IgD-negative memory B cell (primary cell): ENCODE data around the gene FSTL3. TPM values are rescaled to one million over a fixed set of nuclear protein-coding genes. Genes with fewer than 3 reads are reported as not detected.

ENCODE experiments used
- H3K27ac Mint-ChIP-seq, 3 donors: one replicate each; pipeline ENCODE4 v1.8.0; 2020 to 2022; ENCODE audit warnings: mild to moderate bottlenecking in 3 of 3, mixed read lengths in 3 of 3, moderate library complexity in 1 of 3
- H3K27me3 Mint-ChIP-seq: one replicate; pipeline ENCODE4 v1.8.0; 2021; ENCODE audit warnings: mixed read lengths
- H3K36me3 Mint-ChIP-seq: one replicate; pipeline ENCODE4 v1.8.0; 2020; ENCODE audit warnings: mild to moderate bottlenecking, mixed read lengths
- H3K4me1 Mint-ChIP-seq, 3 donors: one replicate each; pipeline ENCODE4 v1.8.0; 2020 to 2022; ENCODE audit warnings: mixed read lengths in 3 of 3, mild to moderate bottlenecking in 1 of 3
- H3K4me3 Mint-ChIP-seq, 4 donors: one replicate each; pipeline ENCODE4 v1.8.0; 2020 to 2022; ENCODE audit warnings: mild to moderate bottlenecking in 4 of 4, mixed read lengths in 4 of 4, moderate library complexity in 3 of 4
- H3K9me3 Mint-ChIP-seq, 3 donors: one replicate each; pipeline ENCODE4 v1.8.0; 2020 to 2021; ENCODE audit warnings: mixed read lengths in 3 of 3, mild to moderate bottlenecking in 1 of 3
- polyA plus RNA-seq: library from polyadenylated mRNA; unstranded; fragments of 300-500 nt; fragmentation: Illumina TruSeq; gene quantifications from one replicate; pipeline ENCODE4 v1.2.3, GENCODE V29; 2021

The FSTL3 gene
- polyA plus RNA-seq, 1 donor from 2014 or later = 1.7 TPM

DNA sequence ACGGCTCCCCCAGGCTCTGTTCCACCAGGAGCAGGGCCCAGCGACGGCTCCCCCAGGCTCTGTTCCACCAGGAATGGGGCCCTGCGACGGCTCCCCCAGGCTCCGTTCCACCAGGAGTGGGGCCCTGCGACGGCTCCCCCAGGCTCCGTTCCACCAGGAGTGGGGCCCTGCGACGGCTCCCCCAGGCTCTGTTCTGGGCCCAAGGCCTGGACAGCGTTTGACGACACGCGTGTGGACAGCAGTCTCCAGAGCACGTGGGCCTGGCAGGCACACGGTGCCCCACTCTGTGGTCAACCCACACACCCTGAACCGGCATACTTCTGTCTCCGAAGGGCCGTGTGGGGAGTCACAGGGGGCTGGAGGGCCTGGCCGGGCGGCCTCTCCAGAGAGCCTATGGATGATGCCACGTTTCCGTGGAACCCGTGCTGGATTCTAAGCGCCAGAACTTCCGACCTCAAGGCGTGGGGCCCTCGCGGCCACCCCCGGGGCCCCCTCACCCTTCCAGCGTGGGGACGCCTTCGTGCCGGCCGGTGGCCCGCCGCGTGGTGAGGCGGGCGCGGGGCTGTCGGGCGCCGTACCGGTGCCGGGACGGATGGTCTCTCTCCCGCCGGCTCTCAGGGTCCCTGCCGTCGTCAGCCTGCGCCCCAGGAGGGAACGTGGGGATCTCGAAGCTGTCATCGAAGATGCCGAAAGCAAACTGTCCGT, 24.9 kb upstream of the FSTL3 start:
- H3K9me3 Mint-ChIP-seq = no peaks in the 10 kb centered on the region
- H3K36me3 Mint-ChIP-seq = peaks cover 3% of the 10 kb centered on the region
- H3K4me1 Mint-ChIP-seq = peaks cover 0 to 4% (median 4%) of the 10 kb centered on the region in 3 donors
- H3K27ac Mint-ChIP-seq = no peak overlapping the region
- H3K4me3 Mint-ChIP-seq = peak overlapping the region in 1 of 4 donors; percentile 68
- no peaks in the 10 kb centered on the region for H3K27me3 Mint-ChIP-seq

DNA sequence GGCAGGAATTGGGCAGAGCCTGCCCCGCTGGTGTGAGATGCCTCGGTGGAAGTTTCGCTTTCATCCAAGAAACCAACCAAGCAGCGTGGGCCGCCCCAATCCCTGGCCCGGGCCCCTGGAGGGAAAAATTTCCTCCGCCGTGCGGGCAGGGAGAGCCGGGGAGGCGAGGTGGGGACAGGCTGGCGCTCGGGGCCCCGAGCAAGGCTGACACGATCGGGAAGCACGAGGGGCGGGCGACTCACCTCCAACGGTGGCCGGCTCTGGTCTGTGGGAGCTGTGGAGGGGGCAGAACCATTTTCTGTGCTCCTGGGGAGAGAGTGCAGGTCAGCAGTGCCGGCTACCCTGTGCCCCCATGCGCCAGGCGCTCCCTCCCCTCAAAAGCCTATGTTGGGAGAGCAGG, 24.2 kb upstream of the FSTL3 start:
- Mint-ChIP-seq H3K4me3 (no peak overlapping the region), H3K27me3 (no peaks in the 10 kb centered on the region), H3K9me3 (no peaks in the 10 kb centered on the region), H3K4me1 (peaks cover 0 to 8% (median 7%) of the 10 kb centered on the region in 3 donors), H3K36me3 (peaks cover 3% of the 10 kb centered on the region), H3K27ac (no peak overlapping the region)

DNA sequence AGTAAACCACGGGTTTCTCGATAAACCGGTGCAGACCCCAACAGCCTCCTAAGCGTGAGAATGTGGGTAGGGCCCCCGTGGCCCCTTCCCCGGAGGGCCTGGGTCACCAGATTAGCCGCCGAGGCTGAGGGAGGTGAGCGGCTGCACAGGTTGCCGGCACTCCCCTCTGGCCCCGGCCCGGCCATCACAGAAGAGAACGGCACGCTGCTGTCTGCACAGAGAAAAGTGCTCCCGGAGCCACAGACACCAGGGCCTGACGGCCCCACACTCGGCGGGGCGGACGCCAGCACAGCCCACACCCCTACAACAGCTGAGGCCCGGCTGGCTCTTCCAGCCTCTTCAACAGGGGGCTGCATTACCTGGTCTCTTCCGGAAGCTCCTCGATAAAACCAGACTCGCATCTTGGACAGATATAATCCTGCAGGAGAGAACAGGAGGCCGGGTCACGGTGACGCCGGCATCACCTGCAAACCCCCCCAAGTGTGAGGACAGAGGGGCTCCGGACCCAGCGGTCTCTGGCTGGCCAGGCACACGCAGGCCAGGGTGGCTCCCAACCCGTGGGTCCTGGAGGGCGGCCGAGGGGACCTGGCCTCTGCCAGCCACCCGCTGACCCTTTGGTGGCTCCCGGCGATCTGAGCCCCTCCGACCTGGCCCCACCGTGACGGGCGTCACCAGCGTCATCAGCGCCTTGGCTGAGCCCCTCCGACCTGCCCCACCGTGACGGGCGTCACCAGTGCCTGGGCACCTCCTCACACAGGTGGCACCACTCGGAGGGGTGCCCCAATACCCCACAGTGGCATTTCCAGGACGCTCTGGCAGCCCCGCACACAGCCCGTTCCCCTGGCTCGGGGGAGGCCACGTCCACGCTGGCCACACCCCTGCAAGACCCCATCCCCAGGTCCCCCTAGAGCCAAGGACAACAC, 23.5 kb upstream of the FSTL3 start:
- H3K27me3 Mint-ChIP-seq = no peaks in the 10 kb centered on the region
- H3K36me3 Mint-ChIP-seq = peaks cover 3% of the 10 kb centered on the region
- peaks cover 0 to 11% (median 10%) of the 10 kb centered on the region in 3 donors for H3K4me1 Mint-ChIP-seq
- H3K4me3 Mint-ChIP-seq = no peak overlapping the region
- no peak overlapping the region for H3K27ac Mint-ChIP-seq
- no peaks in the 10 kb centered on the region for H3K9me3 Mint-ChIP-seq

DNA sequence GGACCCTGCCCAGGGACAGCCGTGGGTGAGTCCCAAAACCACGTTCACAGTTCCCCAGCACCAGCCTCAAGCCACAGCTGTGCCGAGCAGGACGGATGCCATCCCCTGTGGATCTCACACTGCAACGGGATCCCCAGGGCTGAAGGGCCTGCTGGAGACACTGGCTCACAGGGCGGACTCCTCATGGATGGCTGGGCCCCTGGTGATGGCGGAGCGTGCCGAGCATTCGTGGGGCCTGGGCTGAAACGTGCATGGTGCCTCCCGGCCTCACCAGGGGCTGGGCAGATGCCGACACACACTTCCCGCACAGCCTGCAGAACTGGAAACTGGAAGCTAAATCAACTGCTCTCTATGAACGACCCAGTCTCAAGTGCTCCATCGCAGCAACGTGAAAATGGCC, 22.8 kb upstream of the FSTL3 start:
- peak overlapping the region in 1 of 3 donors; percentile 9 for H3K27ac Mint-ChIP-seq
- H3K4me1 Mint-ChIP-seq = peaks cover 0 to 11% (median 10%) of the 10 kb centered on the region in 3 donors
- peaks cover 1% of the 10 kb centered on the region for H3K36me3 Mint-ChIP-seq
- no peak overlapping the region for H3K4me3 Mint-ChIP-seq
- H3K27me3 Mint-ChIP-seq = no peaks in the 10 kb centered on the region
- no peaks in the 10 kb centered on the region for H3K9me3 Mint-ChIP-seq

DNA sequence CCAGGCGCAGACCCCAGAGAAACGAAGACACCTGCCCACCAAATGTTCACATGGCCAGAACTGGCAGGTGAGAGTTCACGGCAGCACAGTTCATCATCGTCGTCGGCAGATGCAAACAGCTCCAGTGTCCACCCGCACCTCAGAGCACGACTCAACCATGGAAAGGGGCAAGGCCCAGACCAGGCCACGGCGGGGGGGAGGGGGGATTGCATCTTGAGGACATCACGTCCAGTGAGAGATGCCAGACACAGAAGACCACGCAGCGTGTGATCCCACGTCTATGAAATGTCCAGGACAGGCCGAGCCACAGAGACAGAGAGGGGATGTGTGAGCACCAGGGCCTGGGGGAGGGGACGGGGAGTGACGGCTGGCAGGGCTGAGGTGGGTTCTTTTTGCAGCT, 20.5 kb upstream of the FSTL3 start:
- Mint-ChIP-seq H3K4me3 (peak overlapping the region in 2 of 4 donors; percentile 28 to 76), H3K4me1 (peaks cover 12 to 21% (median 16%) of the 10 kb centered on the region in 3 donors), H3K27ac (peak overlapping the region in 2 of 3 donors; percentile 84 to 86), H3K27me3 (no peaks in the 10 kb centered on the region), H3K9me3 (no peaks in the 10 kb centered on the region), H3K36me3 (peaks cover 4% of the 10 kb centered on the region)

DNA sequence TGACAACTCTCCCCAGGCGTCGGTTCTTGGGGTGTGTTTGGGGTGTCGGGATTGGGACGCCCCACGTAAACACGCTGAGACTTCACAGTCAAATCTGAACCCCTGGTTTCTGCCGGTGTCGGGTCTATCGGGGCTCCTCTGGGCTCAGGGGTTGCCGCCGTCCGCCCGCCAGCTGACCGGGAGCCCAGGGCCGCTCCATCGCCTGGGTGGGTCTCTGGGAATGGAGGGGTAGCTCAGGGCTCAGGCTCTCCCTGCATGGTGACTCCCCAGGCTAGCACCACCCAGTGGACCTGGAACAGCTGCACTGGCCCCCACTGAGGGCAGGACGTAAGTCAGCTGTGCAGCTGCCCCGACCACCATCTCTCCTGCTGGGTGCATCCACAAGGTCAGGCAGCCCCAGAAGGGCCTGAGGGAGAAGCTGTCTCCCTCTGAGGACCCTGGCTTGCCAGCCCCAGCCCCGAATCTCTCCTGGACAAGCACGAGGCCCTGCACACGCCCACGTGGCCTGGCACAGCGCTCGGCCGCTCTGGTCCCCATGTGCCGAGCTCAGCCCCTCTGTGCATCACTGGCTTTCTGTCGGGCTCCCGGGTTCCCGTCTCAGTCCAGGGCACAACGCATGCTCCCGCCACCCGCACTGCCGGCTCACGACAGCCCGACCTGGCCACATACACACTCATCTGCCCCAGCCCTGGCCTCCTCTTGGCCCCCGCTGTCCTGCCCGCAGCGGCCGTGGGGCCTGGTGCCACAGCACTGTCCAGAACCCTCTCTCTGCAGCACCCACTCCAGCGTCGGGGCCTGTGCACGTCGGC, 19.2 kb upstream of the FSTL3 start:
- Mint-ChIP-seq H3K9me3 (no peaks in the 10 kb centered on the region), H3K4me1 (peaks cover 16 to 21% (median 18%) of the 10 kb centered on the region in 3 donors), H3K4me3 (peak overlapping the region in 3 of 4 donors; percentile 48 to 93 (median 54)), H3K27ac (peak overlapping the region; percentile 39 to 100 (median 43)), H3K36me3 (peaks cover 5% of the 10 kb centered on the region), H3K27me3 (no peaks in the 10 kb centered on the region)

DNA sequence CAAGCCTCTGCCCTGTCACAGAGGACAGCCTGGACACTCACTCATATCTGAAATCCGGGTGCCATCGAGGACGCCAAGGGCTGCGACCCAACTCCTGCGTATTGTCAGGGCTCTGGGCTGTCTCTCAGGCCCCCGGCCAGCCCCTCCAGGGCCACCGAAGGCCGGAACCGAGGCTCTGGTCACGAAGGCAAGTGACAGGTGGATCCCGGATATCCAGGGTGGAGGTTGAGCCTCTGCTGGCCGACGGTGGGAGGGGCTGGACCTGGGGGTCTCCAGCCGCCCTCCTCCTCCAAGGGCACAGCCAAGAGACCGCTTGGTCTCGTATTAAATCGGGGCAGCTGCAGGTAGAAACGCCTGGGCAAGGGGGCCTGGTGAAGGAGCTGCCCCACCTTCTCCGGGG, 18.6 kb upstream of the FSTL3 start:
- Mint-ChIP-seq H3K27ac (peak overlapping the region in 2 of 3 donors; percentile 43 to 100), H3K36me3 (peaks cover 5% of the 10 kb centered on the region), H3K27me3 (no peaks in the 10 kb centered on the region), H3K4me3 (peak overlapping the region in 2 of 4 donors; percentile 48 to 77), H3K4me1 (peaks cover 16 to 21% (median 18%) of the 10 kb centered on the region in 3 donors), H3K9me3 (no peaks in the 10 kb centered on the region)

DNA sequence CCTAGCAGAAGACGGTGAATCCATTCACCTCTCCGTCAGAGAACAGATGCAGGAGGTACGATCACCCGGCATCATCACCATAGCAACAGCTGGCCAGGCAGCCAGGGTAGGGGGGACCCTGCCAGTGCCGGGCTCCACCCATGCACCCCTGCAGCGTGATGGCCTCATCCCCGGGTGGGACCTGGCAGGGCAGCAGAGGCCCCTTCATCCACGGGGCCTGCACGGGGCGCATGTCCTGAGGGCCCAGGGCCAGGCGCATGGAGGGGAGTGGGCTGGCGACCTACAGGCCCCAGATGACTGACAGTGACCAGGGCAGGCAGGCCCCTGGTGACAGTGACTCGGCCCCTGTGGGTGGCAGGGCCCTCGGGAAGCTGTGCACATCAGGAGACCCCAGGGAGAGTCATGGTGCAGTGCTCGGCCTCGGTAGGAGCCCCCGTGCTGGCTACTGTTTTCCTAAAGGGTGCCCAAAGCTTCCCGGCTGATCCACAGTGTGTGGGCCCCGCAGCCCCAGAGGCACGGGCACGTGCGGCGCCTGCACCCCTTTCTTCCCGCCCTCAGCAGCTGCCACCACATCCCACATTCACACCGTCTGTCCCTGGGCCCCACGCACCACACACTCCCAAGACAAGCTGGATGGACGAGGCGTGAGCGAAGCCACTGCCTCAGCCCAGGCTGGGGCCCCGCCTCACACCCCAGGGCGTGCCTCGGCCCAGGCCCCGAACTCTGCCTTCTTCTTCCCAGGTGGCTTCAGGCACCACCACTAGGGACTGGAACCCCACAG, 17.9 kb upstream of the FSTL3 start:
- Mint-ChIP-seq H3K4me1 (peaks cover 16 to 21% (median 18%) of the 10 kb centered on the region in 3 donors), H3K27ac (peak overlapping the region in 2 of 3 donors; percentile 96 to 100), H3K27me3 (no peaks in the 10 kb centered on the region), H3K4me3 (peak overlapping the region in 3 of 4 donors; percentile 82 to 94 (median 92)), H3K36me3 (peaks cover 5% of the 10 kb centered on the region), H3K9me3 (no peaks in the 10 kb centered on the region)

DNA sequence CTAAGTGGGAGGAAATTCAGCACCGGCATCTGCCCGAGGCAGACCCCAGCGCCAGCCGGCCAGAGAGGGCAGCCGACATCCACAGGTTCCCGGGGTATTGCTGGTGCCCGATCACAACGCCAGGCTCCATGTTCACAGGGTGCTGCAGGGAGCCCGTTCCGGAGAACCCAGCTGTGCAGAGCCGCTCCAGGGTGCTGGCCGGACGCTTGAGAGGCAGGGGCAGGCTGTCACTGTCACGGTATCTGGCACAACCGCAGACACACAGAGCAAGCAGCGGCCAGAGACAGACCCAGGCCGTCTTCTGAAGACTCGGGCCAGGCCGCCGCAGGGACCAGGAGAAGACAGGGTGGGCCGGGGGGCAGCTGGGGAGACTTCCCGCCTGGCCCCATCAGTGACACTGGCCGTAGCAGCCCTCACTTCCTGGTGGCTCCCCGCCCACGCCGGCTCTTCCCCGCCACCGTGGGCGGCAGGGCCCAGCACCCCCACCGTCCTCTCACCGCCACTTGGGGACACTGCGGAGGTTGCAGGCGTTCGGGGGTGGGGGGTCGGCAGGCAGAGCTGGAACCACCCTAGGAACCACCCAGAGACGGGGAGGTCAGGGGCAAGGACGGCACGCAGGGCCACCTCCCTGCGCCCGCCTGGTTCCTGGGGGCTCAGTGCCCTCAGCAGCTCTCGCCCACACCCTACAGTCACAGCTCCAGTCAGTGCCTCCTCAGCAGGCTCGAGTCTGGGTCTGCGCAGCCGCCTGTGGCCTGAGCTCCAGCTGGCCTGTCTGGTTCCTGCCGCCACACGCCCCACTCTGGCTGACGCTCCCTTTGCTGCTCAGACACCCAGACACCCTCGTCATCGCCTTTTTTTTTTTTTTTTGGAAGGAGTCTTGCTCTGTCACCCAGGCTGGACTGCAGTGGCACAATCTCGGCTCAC, 17.0 kb upstream of the FSTL3 start:
- no peaks in the 10 kb centered on the region for H3K27me3 Mint-ChIP-seq
- H3K9me3 Mint-ChIP-seq = no peaks in the 10 kb centered on the region
- H3K36me3 Mint-ChIP-seq = peaks cover 5% of the 10 kb centered on the region
- peaks cover 18 to 19% (median 19%) of the 10 kb centered on the region in 3 donors for H3K4me1 Mint-ChIP-seq
- peak overlapping the region; percentile 96 to 100 (median 98) for H3K27ac Mint-ChIP-seq
- peak overlapping the region; percentile 92 to 100 (median 95) for H3K4me3 Mint-ChIP-seq

DNA sequence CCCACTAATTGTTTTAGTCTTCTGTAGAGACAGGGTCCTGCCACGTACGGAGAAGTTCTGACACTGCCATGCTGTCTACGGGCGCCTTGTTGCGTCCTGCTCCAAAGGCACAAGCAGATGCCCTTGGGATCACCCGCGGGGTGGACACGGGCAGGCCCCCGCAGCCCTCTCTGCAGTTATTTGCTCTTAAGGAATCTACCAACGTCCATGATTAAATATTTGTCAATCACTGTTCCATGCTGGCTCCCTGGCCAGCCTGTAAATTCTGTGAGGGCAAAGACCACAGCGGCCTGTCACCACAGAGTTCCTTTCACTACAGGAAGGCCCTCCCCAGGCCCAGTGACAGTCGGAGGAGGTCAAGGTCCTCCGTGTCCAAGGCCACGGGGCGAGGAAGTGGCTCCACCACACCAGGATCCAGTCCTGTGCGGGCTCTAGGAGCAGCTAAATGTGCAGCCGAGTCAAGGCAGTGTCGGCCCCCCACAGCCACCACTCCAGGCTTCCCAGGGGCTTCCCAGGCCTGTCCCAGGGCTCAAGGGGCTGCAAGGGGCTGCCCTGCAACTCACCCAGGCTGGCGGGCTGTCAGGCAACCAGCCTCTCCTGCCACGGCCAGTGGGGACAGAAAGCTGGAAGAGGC, 15.3 kb upstream of the FSTL3 start:
- H3K9me3 Mint-ChIP-seq = no peaks in the 10 kb centered on the region
- H3K27ac Mint-ChIP-seq = peak overlapping the region; percentile 96 to 100 (median 98)
- H3K4me3 Mint-ChIP-seq = peak overlapping the region; percentile 94 to 100 (median 96)

DNA sequence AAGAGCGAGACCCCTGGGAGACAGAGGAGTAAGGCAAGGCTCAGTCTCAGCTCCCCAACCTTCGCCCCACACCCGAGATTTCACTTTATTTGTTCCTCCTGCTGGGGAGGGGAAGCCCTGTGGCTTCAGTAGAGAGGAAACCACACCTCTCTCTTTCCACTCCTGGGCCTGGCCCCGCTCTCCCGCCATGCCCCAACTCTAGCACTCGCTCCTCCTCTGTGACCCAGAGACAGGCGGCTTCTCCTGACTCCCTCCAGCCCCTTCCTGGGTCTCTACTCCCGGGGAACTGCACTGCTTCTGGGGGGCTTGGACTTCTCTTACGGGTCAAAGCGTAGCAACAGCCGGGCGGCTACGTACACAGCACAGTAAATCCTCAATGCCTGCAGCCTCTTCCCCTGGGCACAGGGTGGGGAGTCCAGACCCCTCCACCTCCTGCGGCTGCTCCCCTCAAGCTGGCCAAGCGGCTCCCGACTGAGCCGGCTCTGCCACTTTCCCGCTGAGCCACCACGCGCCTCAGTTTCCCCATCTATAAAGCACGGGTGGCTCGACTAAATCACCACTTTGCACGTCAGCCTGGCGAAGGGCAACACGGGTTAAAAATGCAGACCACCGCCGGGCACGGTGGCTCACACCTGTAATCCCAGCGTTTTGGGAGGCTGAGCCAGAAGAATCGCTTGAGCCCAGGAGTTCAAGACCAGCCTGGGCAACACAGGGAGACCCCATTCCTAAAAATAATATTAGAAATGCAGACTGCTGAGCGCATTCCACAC, 14.6 kb upstream of the FSTL3 start:
- Mint-ChIP-seq H3K4me3 (peak overlapping the region; percentile 94 to 100 (median 96)), H3K27ac (peak overlapping the region; percentile 96 to 100 (median 98)), H3K9me3 (no peaks in the 10 kb centered on the region), H3K36me3 (peaks cover 4% of the 10 kb centered on the region), H3K4me1 (peaks cover 17 to 23% (median 17%) of the 10 kb centered on the region in 3 donors), H3K27me3 (no peaks in the 10 kb centered on the region)

More for the DNA sequence above, 15.3 kb upstream of the FSTL3 start:
- Mint-ChIP-seq H3K36me3 (peaks cover 4% of the 10 kb centered on the region), H3K27me3 (no peaks in the 10 kb centered on the region), H3K4me1 (peaks cover 19 to 23% (median 22%) of the 10 kb centered on the region in 3 donors)
